ENCODE measurements around the gene IRF9. TPM values are rescaled to one million over a fixed set of nuclear protein-coding genes. Genes with fewer than 3 reads are reported as not detected.

The IRF9 gene
- total and polyA plus RNA-seq, 2 of the 13 experiments (the other 11 are each of a cell fraction or from before 2014, with no cell fraction given): 14.9 to 49.7 TPM

DNA sequence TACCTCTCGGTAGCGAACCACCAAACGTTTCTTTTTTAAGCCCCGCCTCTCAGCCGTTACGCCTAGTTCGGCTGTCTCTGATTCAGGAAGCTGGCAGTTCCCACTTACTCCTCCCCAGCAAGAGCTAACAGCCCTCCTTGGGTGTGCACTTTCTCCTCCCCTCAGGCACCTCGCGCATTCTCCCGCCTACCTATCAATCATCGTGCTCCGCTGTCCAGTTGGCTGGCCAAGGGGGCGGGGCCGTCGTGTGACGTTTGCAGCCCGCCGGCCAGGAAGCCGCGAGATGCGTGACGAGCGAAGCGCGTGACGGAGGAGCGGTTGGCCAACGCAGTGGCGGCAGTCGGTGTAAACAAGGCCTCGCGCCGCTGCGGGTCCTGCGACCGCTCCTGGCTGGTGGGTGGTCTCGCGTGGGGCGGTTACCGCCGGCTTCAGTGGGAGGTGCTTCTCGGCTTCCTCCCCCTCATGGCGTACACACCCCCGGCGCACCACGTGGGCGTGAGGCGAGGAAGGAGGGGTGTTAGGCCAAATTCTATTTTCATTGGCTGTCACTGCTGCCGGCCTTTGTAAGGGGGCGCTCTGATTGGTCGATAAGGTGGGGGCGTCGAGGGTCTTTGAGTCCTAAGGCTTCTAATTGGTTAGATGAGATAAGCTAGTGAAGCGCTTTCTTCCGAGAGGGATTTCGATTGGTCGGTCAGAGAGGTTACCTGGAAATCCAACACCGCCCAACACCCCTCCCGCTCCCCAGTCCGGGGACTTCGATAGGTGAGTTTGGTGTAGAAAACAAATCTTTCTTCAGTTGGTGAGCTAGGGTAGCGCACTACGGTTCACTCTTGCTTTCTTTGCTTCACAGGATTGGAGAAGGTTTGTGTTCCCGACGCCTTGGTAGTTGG lies 46.3 kb upstream of the IRF9 start, which contains the start of the genes DCAF11 and NRL (continued):
- TF ChIP-seq, protein P1, sequence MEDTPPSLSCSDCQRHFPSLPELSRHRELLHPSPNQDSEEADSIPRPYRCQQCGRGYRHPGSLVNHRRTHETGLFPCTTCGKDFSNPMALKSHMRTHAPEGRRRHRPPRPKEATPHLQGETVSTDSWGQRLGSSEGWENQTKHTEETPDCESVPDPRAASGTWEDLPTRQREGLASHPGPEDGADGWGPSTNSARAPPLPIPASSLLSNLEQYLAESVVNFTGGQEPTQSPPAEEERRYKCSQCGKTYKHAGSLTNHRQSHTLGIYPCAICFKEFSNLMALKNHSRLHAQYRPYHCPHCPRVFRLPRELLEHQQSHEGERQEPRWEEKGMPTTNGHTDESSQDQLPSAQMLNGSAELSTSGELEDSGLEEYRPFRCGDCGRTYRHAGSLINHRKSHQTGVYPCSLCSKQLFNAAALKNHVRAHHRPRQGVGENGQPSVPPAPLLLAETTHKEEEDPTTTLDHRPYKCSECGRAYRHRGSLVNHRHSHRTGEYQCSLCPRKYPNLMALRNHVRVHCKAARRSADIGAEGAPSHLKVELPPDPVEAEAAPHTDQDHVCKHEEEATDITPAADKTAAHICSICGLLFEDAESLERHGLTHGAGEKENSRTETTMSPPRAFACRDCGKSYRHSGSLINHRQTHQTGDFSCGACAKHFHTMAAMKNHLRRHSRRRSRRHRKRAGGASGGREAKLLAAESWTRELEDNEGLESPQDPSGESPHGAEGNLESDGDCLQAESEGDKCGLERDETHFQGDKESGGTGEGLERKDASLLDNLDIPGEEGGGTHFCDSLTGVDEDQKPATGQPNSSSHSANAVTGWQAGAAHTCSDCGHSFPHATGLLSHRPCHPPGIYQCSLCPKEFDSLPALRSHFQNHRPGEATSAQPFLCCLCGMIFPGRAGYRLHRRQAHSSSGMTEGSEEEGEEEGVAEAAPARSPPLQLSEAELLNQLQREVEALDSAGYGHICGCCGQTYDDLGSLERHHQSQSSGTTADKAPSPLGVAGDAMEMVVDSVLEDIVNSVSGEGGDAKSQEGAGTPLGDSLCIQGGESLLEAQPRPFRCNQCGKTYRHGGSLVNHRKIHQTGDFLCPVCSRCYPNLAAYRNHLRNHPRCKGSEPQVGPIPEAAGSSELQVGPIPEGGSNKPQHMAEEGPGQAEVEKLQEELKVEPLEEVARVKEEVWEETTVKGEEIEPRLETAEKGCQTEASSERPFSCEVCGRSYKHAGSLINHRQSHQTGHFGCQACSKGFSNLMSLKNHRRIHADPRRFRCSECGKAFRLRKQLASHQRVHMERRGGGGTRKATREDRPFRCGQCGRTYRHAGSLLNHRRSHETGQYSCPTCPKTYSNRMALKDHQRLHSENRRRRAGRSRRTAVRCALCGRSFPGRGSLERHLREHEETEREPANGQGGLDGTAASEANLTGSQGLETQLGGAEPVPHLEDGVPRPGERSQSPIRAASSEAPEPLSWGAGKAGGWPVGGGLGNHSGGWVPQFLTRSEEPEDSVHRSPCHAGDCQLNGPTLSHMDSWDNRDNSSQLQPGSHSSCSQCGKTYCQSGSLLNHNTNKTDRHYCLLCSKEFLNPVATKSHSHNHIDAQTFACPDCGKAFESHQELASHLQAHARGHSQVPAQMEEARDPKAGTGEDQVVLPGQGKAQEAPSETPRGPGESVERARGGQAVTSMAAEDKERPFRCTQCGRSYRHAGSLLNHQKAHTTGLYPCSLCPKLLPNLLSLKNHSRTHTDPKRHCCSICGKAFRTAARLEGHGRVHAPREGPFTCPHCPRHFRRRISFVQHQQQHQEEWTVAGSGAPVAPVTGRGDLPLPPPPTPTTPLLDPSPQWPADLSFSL (CRISPR knock-in tag; IDR thresholded peaks at IDR 0.05): no peak
- peak; percentile 98; the same call in 1 of the 2 replicates for TF ChIP-seq ZNF674 (CRISPR knock-in tag; IDR thresholded peaks at IDR 0.05; ENCODE audit: low read depth)
- TF ChIP-seq, protein P2, sequence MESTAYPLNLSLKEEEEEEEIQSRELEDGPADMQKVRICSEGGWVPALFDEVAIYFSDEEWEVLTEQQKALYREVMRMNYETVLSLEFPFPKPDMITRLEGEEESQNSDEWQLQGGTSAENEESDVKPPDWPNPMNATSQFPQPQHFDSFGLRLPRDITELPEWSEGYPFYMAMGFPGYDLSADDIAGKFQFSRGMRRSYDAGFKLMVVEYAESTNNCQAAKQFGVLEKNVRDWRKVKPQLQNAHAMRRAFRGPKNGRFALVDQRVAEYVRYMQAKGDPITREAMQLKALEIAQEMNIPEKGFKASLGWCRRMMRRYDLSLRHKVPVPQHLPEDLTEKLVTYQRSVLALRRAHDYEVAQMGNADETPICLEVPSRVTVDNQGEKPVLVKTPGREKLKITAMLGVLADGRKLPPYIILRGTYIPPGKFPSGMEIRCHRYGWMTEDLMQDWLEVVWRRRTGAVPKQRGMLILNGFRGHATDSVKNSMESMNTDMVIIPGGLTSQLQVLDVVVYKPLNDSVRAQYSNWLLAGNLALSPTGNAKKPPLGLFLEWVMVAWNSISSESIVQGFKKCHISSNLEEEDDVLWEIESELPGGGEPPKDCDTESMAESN (CRISPR knock-in tag; conservative IDR thresholded peaks at IDR 0.05): peak; percentile 96; the same call in 1 of the 2 replicates
- peak; percentile 97 for TF ChIP-seq YEATS2 (CRISPR knock-in tag; IDR thresholded peaks at IDR 0.05; ENCODE audit: borderline replicate concordance)
- peak; percentile 93; the same call in 1 of the 2 replicates for TF ChIP-seq ZNF879 (CRISPR knock-in tag; IDR thresholded peaks at IDR 0.05)
- TF ChIP-seq, protein P3, sequence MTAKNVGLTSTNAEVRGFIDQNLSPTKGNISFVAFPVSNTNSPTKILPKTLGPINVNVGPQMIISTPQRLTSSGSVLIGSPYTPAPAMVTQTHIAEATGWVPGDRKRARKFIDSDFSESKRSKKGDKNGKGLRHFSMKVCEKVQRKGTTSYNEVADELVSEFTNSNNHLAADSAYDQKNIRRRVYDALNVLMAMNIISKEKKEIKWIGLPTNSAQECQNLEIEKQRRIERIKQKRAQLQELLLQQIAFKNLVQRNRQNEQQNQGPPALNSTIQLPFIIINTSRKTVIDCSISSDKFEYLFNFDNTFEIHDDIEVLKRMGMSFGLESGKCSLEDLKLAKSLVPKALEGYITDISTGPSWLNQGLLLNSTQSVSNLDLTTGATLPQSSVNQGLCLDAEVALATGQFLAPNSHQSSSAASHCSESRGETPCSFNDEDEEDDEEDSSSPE (CRISPR knock-in tag; IDR thresholded peaks at IDR 0.05): peak; percentile 94
- peak; percentile 83; the same call in 1 of the 2 replicates for TF ChIP-seq ZKSCAN5 (CRISPR knock-in tag; IDR thresholded peaks at IDR 0.05)
- TF ChIP-seq NFATC3 (CRISPR knock-in tag; IDR thresholded peaks at IDR 0.05): peak; percentile 99
- peak; percentile 93 for TF ChIP-seq SKI (IDR thresholded peaks at IDR 0.05; ENCODE audit: partially characterized antibody)
- no peak for TF ChIP-seq PAWR (CRISPR knock-in tag; IDR thresholded peaks at IDR 0.05; ENCODE audit: borderline replicate concordance)
- TF ChIP-seq POLR2G (IDR thresholded peaks at IDR 0.05; ENCODE audit: low read depth, low read length): peak; percentile 53
- TF ChIP-seq ZNF367 (CRISPR knock-in tag; IDR thresholded peaks at IDR 0.05; ENCODE audit: borderline replicate concordance): no peak; the same call in 1 of the 2 replicates
- no peak for TF ChIP-seq ZSCAN20 (CRISPR knock-in tag; IDR thresholded peaks at IDR 0.05; ENCODE audit: borderline replicate concordance)
- peak; percentile 85; the same call in 1 of the 2 replicates for TF ChIP-seq ZNF768 (CRISPR knock-in tag; IDR thresholded peaks at IDR 0.05)
- TF ChIP-seq EZH2 (conservative IDR thresholded peaks at IDR 0.05; ENCODE audit: low read depth, low read length): no peak
- TF ChIP-seq HCFC1 (IDR thresholded peaks at IDR 0.05; ENCODE audit: low read depth, low read length): peak; percentile 45
- TF ChIP-seq, protein P4, sequence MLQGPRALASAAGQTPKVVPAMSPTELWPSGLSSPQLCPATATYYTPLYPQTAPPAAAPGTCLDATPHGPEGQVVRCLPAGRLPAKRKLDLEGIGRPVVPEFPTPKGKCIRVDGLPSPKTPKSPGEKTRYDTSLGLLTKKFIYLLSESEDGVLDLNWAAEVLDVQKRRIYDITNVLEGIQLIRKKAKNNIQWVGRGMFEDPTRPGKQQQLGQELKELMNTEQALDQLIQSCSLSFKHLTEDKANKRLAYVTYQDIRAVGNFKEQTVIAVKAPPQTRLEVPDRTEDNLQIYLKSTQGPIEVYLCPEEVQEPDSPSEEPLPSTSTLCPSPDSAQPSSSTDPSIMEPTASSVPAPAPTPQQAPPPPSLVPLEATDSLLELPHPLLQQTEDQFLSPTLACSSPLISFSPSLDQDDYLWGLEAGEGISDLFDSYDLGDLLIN (CRISPR knock-in tag; IDR thresholded peaks at IDR 0.05; ENCODE audit: borderline replicate concordance): peak; percentile 98; the same call in 1 of the 2 replicates
- peak; percentile 86 for TF ChIP-seq THAP11 (CRISPR knock-in tag; IDR thresholded peaks at IDR 0.05)

Data from HepG2 (cell line).